ENCODE measurements around the gene ATP2B3.

ATP2B3 gene

GRCh38 chrX:153510383-153510782 lies 7.1 kb upstream of the ATP2B3 start:
- DNase-seq (ENCODE audit: low spot score): no peak

DNA sequence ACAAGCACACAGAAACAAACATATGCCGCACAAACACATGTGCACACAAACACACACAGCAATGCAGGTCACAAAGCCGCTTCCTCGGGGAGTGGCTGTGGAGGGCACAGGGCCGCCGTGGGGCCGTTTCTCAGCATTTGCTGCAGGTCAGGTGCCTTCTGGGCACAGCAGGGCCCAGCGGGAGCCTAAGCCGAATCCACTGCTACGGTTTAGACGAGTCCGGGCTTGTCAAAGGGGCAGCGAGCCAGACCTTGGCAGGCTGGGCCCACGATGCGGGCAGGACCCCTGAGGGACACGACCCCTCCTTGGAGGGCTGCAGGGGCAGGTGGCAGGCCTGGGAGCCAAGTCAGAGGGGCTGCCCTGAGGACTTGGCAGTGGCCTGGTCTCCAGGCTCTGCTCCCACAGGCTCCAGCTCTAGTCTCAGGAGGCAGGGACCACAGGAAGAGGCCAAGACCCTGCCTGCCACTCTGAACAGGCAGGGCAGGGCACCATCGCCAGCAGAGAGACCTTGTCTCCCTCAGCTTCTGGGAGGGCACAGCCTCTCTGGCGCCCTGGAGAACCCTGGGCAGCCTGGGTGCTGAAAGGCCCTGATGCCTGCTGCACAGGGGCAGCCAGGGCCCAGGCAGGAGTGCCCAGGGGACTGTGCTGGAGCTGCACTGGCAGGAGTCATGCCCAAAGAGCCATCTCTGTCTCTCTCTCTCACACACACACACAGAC lies 5.5 kb upstream of the ATP2B3 start:
- DNase-seq (ENCODE audit: low spot score): no peak

DNA sequence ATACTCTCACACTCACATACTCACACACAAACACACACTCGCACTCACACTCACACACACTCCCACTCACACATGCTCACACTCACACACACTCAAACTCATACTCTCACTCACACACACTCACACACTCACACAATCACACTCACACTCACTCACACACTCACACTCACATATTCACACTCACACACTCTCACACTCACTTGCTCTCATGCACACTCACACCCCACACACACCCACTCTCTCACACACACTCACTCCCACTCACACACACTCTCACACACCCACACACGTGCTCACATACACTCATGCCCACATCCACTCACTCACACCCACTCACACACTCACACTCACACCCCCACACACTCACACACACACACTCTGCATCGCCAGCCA lies 4.9 kb upstream of the ATP2B3 start:
- no peak for DNase-seq (ENCODE audit: low spot score)

DNA sequence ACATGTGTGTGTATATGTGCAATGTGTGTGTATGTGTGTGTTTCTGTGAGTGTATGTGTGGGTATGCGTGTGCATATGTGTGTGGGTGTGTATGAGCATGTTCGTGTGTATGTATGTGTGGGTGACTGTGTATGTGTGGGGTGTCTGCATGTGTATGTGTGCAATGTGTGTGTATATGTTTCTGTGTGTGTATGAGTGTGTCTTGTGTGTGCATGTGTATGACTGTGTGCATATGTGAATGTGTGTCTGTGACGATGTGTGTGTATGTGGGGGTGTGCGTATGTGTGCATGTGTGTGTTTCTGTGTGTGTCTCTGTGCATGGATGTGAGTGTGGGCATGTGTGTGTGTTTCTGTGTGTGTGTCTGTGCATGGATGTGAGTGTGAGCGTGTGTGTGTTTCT lies 4.2 kb upstream of the ATP2B3 start:
- DNase-seq (ENCODE audit: low spot score): no peak

- no peak for DNase-seq (ENCODE audit: low spot score)
These were observed 3.2 kb upstream of the ATP2B3 start for GRCh38 chrX:153514259-153514658.

DNA sequence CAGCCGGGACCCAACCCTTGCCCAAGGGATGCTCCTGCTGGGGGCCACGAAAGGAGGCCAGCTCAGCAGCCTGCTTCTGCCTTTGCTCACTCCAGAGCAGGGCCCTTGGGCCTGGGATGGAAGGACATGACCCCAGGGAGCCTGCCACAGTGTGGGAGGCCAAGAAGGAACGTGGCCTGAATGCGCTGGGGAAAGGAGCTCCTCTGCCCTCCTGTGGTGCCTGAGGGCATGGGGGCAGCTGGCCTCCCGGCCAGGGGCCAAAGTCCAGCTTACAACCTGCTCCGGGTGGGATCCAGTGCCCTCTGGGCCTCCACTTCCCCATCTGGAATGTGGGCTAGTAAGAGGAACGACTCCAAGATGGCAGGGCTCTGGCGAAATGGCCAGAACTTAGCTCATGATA lies 2.0 kb upstream of the ATP2B3 start:
- no peak for DNase-seq (ENCODE audit: low spot score)

GRCh38 chrX:153516073-153516472 lies 1.4 kb upstream of the ATP2B3 start:
- no peak for DNase-seq (ENCODE audit: low spot score)

DNA sequence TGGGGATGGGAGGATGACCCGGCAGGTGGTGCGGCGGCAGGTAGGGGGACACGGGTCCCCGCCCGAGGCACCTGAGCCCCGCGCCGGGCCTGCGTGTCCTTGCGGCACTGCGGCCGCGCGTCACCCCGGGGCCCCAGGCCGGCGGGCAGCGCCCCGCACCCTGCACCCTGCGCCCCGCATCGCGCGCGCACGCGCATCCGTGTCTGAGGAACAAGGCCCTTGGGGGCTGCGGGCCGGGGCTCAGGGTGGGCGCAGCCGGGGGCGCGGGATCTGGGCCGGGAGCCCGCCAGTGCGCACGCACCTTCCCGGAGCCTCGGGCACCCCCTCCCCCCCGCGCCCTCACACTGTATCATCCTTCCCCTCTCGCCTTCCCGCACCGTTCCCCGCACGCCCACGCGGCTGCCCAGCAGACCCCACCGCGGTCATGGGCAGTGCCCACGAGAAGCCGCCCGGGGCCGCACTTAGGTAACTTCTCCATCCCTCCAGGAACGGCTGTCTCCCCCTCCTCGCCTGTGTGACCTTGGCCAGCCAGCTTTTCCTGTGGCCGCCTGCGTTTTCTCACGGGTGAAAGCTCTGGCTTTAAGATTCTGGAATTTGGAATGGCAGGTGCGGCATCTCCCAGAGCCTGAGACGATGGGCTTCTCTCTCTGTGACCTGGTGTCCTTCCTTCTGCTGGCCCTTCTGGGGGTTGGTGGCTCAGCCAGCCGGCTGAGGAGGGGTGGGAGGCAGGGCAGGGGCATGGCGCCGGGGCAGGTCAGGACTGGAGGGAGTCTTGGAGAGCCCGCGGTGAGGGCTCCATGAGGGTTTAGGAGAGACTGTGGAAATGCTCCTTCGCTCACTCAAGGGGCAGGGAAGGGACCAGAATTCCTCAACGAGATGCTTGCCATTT lies 748 bp downstream of the ATP2B3 start:
- DNase-seq (ENCODE audit: low spot score): no peak

- DNase-seq (ENCODE audit: low spot score): no peak
These were observed 2.3 kb downstream of the ATP2B3 start for GRCh38 chrX:153519569-153520286.

- DNase-seq (ENCODE audit: low spot score): no peak
These were observed 3.0 kb downstream of the ATP2B3 start for GRCh38 chrX:153520287-153520917.

- DNase-seq (ENCODE audit: low spot score): no peak
These were observed 3.6 kb downstream of the ATP2B3 start for GRCh38 chrX:153521034-153521433.

GRCh38 chrX:153522259-153522658 lies 4.8 kb downstream of the ATP2B3 start:
- DNase-seq (ENCODE audit: low spot score): no peak

GRCh38 chrX:153523269-153523668 lies 5.8 kb downstream of the ATP2B3 start:
- DNase-seq (ENCODE audit: low spot score): no peak

GRCh38 chrX:153524234-153524633 lies 6.8 kb downstream of the ATP2B3 start:
- DNase-seq (ENCODE audit: low spot score): no peak

DNA sequence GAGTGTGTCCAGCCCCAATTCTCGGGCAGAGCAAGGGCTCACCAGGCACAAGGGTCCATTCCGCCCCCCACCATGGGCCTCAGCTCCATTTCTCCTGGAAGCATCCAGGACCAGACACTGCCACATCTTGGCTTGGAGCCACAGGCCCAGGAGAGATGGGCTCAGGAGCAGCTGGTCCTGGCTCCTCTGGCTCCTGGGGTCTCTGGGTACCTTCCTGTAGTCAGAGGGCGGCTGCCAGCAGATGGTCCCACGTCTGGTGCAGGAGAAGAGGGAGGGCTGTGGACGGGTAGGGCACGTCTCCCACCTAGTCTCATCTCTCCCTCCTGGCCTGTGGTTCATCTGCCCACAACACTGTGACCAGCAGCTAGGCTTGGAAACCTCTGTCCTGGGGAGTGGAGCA lies 8.0 kb downstream of the ATP2B3 start:
- DNase-seq (ENCODE audit: low spot score): no peak

DNA sequence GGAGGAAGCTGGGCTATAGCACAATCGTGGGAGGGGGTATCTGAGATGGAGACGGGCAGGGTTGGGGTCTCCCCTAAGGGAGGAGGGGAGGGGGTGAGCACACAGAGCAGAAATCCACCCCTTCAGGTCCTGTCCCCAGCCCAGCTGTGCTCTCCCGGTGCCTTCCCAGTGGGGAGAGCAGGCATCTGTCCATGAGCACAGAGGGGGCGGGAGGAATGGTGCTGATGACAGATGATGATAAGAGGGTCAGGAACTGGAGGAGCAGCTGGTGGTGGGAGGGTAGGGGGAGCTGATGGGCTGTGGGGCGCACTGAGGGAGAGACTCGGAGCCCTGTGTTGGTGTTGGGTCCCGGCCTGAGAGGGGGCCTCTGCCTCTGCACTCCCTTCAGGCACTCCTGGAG lies 8.6 kb downstream of the ATP2B3 start:
- DNase-seq (ENCODE audit: low spot score): no peak

DNA sequence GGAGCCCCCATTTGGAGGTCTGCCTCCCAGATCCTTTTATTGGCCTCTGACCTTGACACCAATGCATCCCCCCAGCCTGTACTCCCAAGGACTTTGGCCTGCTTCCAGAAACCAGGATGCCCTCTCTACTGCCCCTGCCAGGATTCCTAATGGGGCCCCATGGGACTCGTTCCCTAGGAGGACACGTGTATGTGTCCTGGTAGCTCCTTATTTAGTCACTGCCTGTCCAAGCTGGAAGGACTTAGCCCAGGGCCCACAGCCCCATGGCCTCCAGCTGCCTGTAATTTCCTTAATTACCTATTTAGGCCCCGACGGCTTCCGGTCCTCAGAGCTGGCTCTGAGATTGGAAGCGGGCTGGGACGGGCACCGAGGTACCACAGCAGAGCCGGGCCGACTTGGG lies 9.4 kb downstream of the ATP2B3 start:
- no peak for DNase-seq (ENCODE audit: low spot score)

DNA sequence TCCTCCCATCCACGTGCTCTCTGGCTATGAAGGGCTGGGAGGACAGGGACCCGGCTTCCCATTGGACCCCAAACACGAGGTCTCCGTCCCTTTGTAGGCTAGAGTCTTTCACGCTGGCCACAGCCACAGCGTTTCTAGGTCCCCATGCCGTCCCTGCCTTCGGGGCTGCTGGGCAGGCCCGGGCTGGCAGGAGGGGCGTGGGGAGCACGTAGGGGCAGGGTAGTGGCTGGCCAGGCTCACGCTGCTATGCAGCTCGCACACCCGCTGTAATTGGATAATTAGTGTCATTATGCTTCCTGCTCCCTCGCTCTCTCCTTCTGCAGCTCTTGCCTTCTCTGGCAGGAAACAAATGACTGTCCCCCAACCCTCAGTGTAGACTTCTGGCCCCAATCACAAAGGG lies 9.8 kb downstream of the ATP2B3 start:
- DNase-seq (ENCODE audit: low spot score): no peak

- no peak for DNase-seq (ENCODE audit: low spot score)
These were observed 13.1 kb downstream of the ATP2B3 start for GRCh38 chrX:153530411-153531129.

DNA sequence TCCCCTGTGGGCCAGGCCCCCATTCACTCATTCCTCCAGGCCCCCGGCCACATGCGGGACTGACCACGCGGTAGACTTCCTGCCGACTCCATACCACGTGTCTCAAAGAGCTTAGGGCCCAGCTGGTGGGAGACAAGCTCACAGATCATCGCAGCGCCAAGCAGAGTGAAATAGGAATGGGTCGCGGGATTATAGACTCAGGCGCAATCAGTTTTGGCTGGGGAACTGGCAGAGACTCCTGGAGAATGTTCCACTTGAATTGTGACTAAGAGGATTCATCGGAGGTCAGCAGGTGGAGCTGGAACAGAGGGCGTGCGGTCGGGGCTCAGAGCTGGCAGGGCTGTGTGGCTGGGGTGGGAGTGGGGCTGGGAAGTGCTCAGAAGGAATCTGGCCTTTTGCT lies 15.6 kb downstream of the ATP2B3 start:
- DNase-seq (ENCODE audit: low spot score): no peak

DNA sequence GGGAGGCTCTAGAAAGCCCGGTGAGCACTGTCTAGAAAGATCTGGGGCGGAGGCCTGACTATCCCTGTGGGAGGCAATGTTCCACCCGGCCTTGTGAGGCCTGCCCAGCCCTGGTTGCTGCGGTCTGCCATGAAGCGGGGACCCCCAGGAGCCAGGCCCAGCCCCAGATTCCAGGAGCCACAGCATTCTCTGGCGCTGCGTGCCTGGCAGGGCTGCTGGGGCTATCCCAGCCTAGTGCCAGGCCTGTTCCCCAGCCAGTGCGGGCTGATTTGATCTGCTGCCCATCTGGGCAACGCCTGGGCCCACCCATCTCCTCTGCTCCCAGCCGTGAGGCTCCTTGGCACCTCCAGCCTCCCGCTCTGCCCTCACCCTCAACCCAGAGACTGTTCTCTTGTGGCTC lies 19.6 kb downstream of the ATP2B3 start:
- no peak for DNase-seq (ENCODE audit: low spot score)

All from LoVo (cell line).